HEK293 (cell line): ENCODE results near the gene CLINT1.

Experiments
- CTCF ChIA-PET: fragments of 350-600 bp; formaldehyde crosslinking; extraction: SDS; loops from one replicate; lab custom pipeline; 2021; ENCODE audit warnings: antibody characterized with exemption; lab: Yijun Ruan, JAX
- POLR2A ChIA-PET: fragments of 300-600 bp; formaldehyde crosslinking; extraction: SDS; loops from one replicate; lab custom pipeline; 2020; ENCODE audit warnings: antibody characterized with exemption, inconsistent platforms; lab: Yijun Ruan, JAX
- H3K27ac ChIP-seq: fragments of 200-500 bp; sonication (Bioruptor generic); 2 replicates; pipeline ENCODE4 v1.5.1; 2014; ENCODE audit warnings: low read depth, low read length, control low read depth, inconsistent platforms; ENCODE audit errors: extremely low read depth
- H3K36me3 ChIP-seq, 2 experiments: fragments of 200-500 bp in 1 of 2; sonication (Bioruptor generic) in 1 of 2; 1 replicate in 1 of 2; 2 replicates in 1 of 2; pipeline ENCODE4 v1.5.1; 2014 to 2017; ENCODE audit warnings: inconsistent platforms in 2 of 2, low read length in 2 of 2; ENCODE audit not compliant: control insufficient read depth in 2 of 2, insufficient read depth in 1 of 2
- H3K4me1 ChIP-seq: fragments of 200-500 bp; sonication (Bioruptor generic); 2 replicates; pipeline ENCODE4 v1.5.1; 2014; ENCODE audit warnings: mild to moderate bottlenecking, low read length, inconsistent platforms; ENCODE audit not compliant: control insufficient read depth, insufficient read depth
- H3K4me3 ChIP-seq: 2 replicates; pipeline ENCODE4 v1.5.1; 2011; ENCODE audit warnings: low read depth, mild to moderate bottlenecking, control low read depth, low read length, moderate library complexity
- H3K9me3 ChIP-seq: fragments of 200-500 bp; sonication (Bioruptor generic); 2 replicates; pipeline ENCODE4 v1.5.1; 2014; ENCODE audit warnings: low read depth, low read length, inconsistent platforms; ENCODE audit not compliant: control insufficient read depth, insufficient read depth
- KLF1 ChIP-seq: fragments of 450-650 bp; formaldehyde crosslinking; IDR thresholded peaks from 2 replicates; pipeline ENCODE4 v1.5.1; 2016; ENCODE audit warnings: missing biosample characterization, missing genetic modification characterization
- REST ChIP-seq: fragments of 450-650 bp; formaldehyde crosslinking; IDR thresholded peaks from 2 replicates; pipeline ENCODE4 v1.5.1; 2016; ENCODE audit warnings: missing biosample characterization, missing genetic modification characterization
- ZBTB20 ChIP-seq: fragments of 450-650 bp; formaldehyde crosslinking; IDR thresholded peaks from 2 replicates; pipeline ENCODE4 v1.5.1; 2016; ENCODE audit warnings: missing biosample characterization, missing genetic modification characterization
- ZNF157 ChIP-seq: fragments of 450-650 bp; formaldehyde crosslinking; IDR thresholded peaks from 2 replicates; pipeline ENCODE4 v1.5.1; 2016; ENCODE audit warnings: missing biosample characterization, missing genetic modification characterization
- ZNF335 ChIP-seq: fragments of 450-650 bp; formaldehyde crosslinking; conservative IDR thresholded peaks from 2 replicates; pipeline ENCODE4 v1.5.1; 2016; ENCODE audit warnings: missing biosample characterization, missing genetic modification characterization
- ZNF37A ChIP-seq: fragments of 450-650 bp; IDR thresholded peaks from 2 replicates; pipeline ENCODE4 v1.5.1; 2018; ENCODE audit warnings: missing biosample characterization, missing genetic modification characterization
- ZNF596 ChIP-seq: fragments of 450-650 bp; IDR thresholded peaks from 2 replicates; pipeline ENCODE4 v1.5.0; 2018; ENCODE audit warnings: missing biosample characterization, mild to moderate bottlenecking, missing genetic modification characterization, moderate library complexity
- ZNF707 ChIP-seq: fragments of 450-650 bp; formaldehyde crosslinking; IDR thresholded peaks from 2 replicates; pipeline ENCODE4 v1.5.1; 2016; ENCODE audit warnings: missing biosample characterization, missing genetic modification characterization
- TF ChIP-seq, protein P1 (sequence below): fragments of 450-650 bp; IDR thresholded peaks from 2 replicates; pipeline ENCODE4 v1.5.1; 2018; ENCODE audit warnings: missing biosample characterization, mild to moderate bottlenecking, missing genetic modification characterization
- TF ChIP-seq, protein P2 (sequence below): fragments of 450-650 bp; formaldehyde crosslinking; optimal IDR thresholded peaks from 2 replicates; pipeline ENCODE3; 2016; ENCODE audit warnings: missing biosample characterization, mild to moderate bottlenecking, missing genetic modification characterization
- TF ChIP-seq, protein P3 (sequence below): fragments of 450-650 bp; formaldehyde crosslinking; IDR thresholded peaks from 2 replicates; pipeline ENCODE4 v1.5.1; 2016; ENCODE audit warnings: missing biosample characterization, missing genetic modification characterization

The CLINT1 gene

DNA sequence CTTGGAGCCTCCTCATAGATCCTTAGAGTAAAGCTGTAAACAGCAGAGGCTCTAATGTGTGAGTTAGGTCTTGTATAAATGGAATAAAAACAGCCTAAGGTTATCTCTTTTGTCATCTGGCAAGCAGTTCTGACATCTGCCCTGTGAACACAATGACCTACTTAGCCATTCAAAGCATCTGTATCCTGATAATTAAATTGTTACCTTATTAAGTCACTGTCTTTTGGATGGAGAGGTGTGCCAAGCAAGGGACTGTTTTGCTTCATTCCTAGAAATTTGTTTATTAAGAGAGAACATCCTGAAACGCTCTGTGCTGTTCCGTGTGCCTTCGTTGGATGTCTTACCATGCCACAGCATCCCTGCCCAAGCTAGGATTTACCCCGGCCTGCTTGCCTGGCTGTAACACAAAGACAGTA lies 113.9 kb downstream of the CLINT1 start:
- Histone ChIP-seq H3K9me3 (no peaks in the 10 kb centered on the region), H3K4me1 (peaks cover 14% of the 10 kb centered on the region; the same call in 1 of the 2 replicates), H3K4me3 (no peak overlapping the region; the same call in 1 of the 2 replicates), H3K36me3 (peaks cover 0 to under 1% of the 10 kb centered on the region in 2 experiments), H3K27ac (no peak overlapping the region)
- CTCF ChIA-PET, result interaction anchor here (0.6 to 4.0 kb wide), 4 partner anchors 12 to 620 kb away, joined by 3 to 49 read pairs (median 8); partner anchors contain the start of gene THG1L
- POLR2A ChIA-PET, result no interaction called here
- TF ChIP-seq ZNF157 (tag by site-specific recombination) (peak; percentile 92), ZNF707 (no peak)

- H3K9me3 ChIP-seq, result no peaks in the 10 kb centered on the region
- peaks cover 0 to 7% of the 10 kb centered on the region in 2 experiments for H3K36me3 ChIP-seq
- H3K4me1 ChIP-seq, result peaks cover 14% of the 10 kb centered on the region; the same call in 1 of the 2 replicates
- peak overlapping the region; percentile 71; the same call in 1 of the 2 replicates for H3K27ac ChIP-seq
- CTCF ChIA-PET, result interaction anchor here (0.5 to 4.0 kb wide), 32 partner anchors 9 to 1431 kb away, joined by 3 to 49 read pairs (median 4); partner anchors contain the start of genes C5orf52 and THG1L
- TF ChIP-seq, protein P1, sequence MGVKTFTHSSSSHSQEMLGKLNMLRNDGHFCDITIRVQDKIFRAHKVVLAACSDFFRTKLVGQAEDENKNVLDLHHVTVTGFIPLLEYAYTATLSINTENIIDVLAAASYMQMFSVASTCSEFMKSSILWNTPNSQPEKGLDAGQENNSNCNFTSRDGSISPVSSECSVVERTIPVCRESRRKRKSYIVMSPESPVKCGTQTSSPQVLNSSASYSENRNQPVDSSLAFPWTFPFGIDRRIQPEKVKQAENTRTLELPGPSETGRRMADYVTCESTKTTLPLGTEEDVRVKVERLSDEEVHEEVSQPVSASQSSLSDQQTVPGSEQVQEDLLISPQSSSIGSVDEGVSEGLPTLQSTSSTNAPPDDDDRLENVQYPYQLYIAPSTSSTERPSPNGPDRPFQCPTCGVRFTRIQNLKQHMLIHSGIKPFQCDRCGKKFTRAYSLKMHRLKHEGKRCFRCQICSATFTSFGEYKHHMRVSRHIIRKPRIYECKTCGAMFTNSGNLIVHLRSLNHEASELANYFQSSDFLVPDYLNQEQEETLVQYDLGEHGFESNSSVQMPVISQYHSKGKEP, result 0 out of 2 replicates have a peak, but pooled peaks have one; percentile 42
- no peak for TF ChIP-seq ZNF596
- TF ChIP-seq ZBTB20 (tag by site-specific recombination), result peak; percentile 49; the same call in 1 of the 2 replicates
- TF ChIP-seq, protein P2, sequence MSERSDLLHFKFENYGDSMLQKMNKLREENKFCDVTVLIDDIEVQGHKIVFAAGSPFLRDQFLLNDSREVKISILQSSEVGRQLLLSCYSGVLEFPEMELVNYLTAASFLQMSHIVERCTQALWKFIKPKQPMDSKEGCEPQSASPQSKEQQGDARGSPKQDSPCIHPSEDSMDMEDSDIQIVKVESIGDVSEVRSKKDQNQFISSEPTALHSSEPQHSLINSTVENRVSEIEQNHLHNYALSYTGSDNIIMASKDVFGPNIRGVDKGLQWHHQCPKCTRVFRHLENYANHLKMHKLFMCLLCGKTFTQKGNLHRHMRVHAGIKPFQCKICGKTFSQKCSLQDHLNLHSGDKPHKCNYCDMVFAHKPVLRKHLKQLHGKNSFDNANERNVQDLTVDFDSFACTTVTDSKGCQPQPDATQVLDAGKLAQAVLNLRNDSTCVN (tag by site-specific recombination), result peak; percentile 50
- TF ChIP-seq REST (tag by site-specific recombination), result 0 out of 2 replicates have a peak, but pooled peaks have one; percentile 25
- TF ChIP-seq, protein P3, sequence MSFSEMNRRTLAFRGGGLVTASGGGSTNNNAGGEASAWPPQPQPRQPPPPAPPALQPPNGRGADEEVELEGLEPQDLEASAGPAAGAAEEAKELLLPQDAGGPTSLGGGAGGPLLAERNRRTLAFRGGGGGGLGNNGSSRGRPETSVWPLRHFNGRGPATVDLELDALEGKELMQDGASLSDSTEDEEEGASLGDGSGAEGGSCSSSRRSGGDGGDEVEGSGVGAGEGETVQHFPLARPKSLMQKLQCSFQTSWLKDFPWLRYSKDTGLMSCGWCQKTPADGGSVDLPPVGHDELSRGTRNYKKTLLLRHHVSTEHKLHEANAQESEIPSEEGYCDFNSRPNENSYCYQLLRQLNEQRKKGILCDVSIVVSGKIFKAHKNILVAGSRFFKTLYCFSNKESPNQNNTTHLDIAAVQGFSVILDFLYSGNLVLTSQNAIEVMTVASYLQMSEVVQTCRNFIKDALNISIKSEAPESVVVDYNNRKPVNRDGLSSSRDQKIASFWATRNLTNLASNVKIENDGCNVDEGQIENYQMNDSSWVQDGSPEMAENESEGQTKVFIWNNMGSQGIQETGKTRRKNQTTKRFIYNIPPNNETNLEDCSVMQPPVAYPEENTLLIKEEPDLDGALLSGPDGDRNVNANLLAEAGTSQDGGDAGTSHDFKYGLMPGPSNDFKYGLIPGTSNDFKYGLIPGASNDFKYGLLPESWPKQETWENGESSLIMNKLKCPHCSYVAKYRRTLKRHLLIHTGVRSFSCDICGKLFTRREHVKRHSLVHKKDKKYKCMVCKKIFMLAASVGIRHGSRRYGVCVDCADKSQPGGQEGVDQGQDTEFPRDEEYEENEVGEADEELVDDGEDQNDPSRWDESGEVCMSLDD (tag by site-specific recombination), result 0 out of 2 replicates have a peak, but pooled peaks have one; percentile 25
- peak; percentile 82 for TF ChIP-seq ZNF335 (tag by site-specific recombination)
- no peak for TF ChIP-seq ZNF37A (tag by site-specific recombination)
- 0 out of 2 replicates have a peak, but pooled peaks have one; percentile 34 for TF ChIP-seq KLF1 (tag by site-specific recombination)
- TF ChIP-seq, all 188 proteins: peak for 7
- POLR2A ChIA-PET, result interaction anchor here (1.0 kb wide), 1 partner anchor 13 kb away, joined by 3 read pairs; the partner anchor contains the start of gene THG1L
- H3K4me3 ChIP-seq, result peak overlapping the region; percentile 89
These were observed 114.6 kb downstream of the CLINT1 start for GRCh38 chr5:157744051-157745011.
